GM18511 (cell line): ENCODE results near the gene AMIGO2.

Experiments
- ATAC-seq: cut with Tn5 transposase; IDR thresholded peaks from one replicate; pipeline ENCODE4 v1.9.1; 2021; ENCODE audit warnings: mild to moderate bottlenecking, moderate library complexity; ENCODE audit not compliant: unreplicated experiment

AMIGO2 gene

GRCh38 chr12:47038270-47038748 is 41.5 kb downstream of the AMIGO2 start:
- ATAC-seq = no peak

GRCh38 chr12:47035484-47035883 is 44.3 kb downstream of the AMIGO2 start:
- no peak for ATAC-seq

GRCh38 chr12:47034661-47035060 is 45.1 kb downstream of the AMIGO2 start:
- no peak for ATAC-seq

- no peak for ATAC-seq
Measured at GRCh38 chr12:47033789-47034555, 45.8 kb downstream of the AMIGO2 start.

GRCh38 chr12:47033081-47033480 is 46.7 kb downstream of the AMIGO2 start:
- ATAC-seq = no peak

- no peak for ATAC-seq
Measured at GRCh38 chr12:47032644-47033043, 47.1 kb downstream of the AMIGO2 start.

- ATAC-seq = no peak
Measured at GRCh38 chr12:47029903-47030302, 49.9 kb downstream of the AMIGO2 start.

GRCh38 chr12:47028981-47029708 is 50.6 kb downstream of the AMIGO2 start:
- no peak for ATAC-seq

- ATAC-seq = no peak
Measured at GRCh38 chr12:47028186-47028585, 51.6 kb downstream of the AMIGO2 start.
